Measurements from ENCODE around the gene CFAP74.

- TF ChIP-seq POLR2A (IDR thresholded peaks at IDR 0.05) = no peak
- no peak for TF ChIP-seq CTCF (IDR thresholded peaks at IDR 0.05)
Measured at GRCh38 chr1:1994536-1994935, 9.1 kb downstream of the CFAP74 start.

Data from Peyer's patch (tissue), 4 donors.